ENCODE results near the gene RNF224.

The RNF224 gene

DNA sequence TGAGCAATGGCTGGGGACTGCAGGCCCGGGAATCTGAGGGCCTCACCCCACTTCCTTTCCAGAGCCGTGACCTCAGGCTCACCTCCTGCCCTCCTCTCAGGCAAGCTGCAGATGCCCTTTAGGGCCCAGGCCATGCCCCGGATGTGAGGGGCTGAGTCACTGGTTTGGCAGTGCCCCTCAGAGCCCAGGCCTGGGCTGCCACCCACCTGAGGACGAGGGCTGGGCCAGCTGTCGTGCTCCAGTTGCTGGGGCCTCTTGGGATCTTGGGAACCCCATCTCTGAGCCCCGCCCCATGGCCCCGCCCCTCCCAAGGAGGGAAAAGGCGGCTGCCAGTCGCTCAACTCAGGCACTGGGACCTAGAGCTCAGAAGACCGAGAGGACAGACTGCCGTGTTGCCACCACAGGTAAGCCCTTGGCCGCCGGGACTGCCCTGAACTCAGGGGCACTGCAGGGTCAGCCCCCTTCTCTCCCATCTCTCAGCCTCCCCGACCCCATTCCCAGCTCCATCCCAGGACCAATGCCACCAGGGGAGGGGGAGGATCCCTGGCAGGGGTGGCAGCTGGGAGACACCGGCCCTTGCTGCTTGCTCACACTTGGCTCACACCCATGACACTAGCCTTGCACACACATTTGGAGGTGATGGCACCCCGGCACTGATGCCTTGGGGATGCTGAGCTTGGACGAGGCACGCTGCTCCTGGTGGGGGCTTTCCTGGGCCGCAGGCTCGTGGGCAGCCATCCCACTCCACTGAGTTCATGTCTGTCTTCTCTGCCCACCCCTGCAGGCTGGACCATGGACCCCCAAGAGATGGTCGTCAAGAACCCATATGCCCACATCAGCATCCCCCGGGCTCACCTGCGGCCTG, 2.2 kb upstream of the RNF224 start, which contains the start of gene CYSRT1:
CYSRT1 (plus strand) TSS at position 345 of the 865 bp plus-strand sequence; CDS start at position 793, 448 bp downstream.
- H3K9me3 ChIP-seq (replicated peaks; ENCODE audit: low read length) = no peaks in the 10 kb centered on the region
- H3K4me3 ChIP-seq (ENCODE audit: low read length) = peak within 1 kb of the TSS; percentile 96
- H3K4me2 ChIP-seq (ENCODE audit: low read length) = peak within 1 kb of the TSS; percentile 98
- H3K4me1 ChIP-seq (ENCODE audit: control insufficient read depth, insufficient read depth, low read length) = peaks cover 42% of the 10 kb centered on the region
- peak within 1 kb of the TSS; percentile 99 for H3K9ac ChIP-seq (ENCODE audit: low read depth, low read length)
- H3K27me3 ChIP-seq (ENCODE audit: control insufficient read depth, insufficient read depth, low read length) = no peaks in the 10 kb centered on the region
- no peaks in the 10 kb centered on the region for H3K36me3 ChIP-seq (ENCODE audit: insufficient read depth, low read length)

- H3K4me3 ChIP-seq (ENCODE audit: low read length) = no peak overlapping the region
- H3K4me1 ChIP-seq (ENCODE audit: control insufficient read depth, insufficient read depth, low read length) = peaks cover 42% of the 10 kb centered on the region
- H3K27me3 ChIP-seq (ENCODE audit: control insufficient read depth, insufficient read depth, low read length) = no peaks in the 10 kb centered on the region
- H3K36me3 ChIP-seq (ENCODE audit: insufficient read depth, low read length) = no peaks in the 10 kb centered on the region
- no peaks in the 10 kb centered on the region for H3K9me3 ChIP-seq (replicated peaks; ENCODE audit: low read length)
- no peak overlapping the region for H3K4me2 ChIP-seq (ENCODE audit: low read length)
- no peak overlapping the region for H3K9ac ChIP-seq (ENCODE audit: low read depth, low read length)
Measured at GRCh38 chr9:137225699-137226331, 1.5 kb upstream of the RNF224 start.

DNA sequence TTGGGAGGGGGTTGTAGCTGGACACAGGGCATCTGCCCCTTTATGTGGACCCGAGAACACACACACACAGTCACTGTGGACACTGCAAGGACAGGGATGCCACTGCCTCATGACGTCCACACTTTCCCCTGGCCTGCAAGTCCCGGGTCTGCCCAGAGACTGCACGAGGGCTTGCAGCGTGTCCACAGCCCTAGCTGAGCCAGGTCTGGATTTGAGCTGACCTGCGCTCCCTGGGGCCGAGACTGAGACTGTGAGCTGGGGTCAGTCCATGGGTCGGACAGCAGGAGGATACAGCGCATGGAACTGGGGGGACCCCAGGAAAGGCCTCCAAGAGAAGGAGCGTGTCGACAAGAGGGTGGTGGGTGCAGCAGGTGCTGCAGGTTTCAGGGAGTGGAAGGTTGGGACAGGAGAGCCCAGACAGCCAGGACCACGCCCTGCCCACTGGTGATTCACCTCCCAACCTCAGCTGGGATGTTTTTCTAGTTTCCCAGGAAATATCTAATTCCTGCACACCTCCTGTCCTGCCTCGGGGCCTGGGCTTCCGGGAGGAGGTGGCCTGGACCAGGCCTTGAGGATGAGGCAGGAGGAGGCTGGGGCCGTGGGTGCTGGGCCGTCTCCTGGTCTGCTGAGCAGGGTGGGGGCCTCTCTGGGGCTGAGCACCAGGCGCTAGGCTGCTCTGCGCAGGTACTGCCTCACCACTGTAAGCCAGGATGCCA, 806 bp upstream of the RNF224 start:
- Histone ChIP-seq H3K4me1 (ENCODE audit: control insufficient read depth, insufficient read depth, low read length) (peaks cover 42% of the 10 kb centered on the region), H3K36me3 (ENCODE audit: insufficient read depth, low read length) (no peaks in the 10 kb centered on the region), H3K9me3 (replicated peaks; ENCODE audit: low read length) (no peaks in the 10 kb centered on the region), H3K4me2 (ENCODE audit: low read length) (peak overlapping the region; percentile 35), H3K4me3 (ENCODE audit: low read length) (no peak overlapping the region), H3K9ac (ENCODE audit: low read depth, low read length) (peak overlapping the region; percentile 26), H3K27me3 (ENCODE audit: control insufficient read depth, insufficient read depth, low read length) (no peaks in the 10 kb centered on the region)

DNA sequence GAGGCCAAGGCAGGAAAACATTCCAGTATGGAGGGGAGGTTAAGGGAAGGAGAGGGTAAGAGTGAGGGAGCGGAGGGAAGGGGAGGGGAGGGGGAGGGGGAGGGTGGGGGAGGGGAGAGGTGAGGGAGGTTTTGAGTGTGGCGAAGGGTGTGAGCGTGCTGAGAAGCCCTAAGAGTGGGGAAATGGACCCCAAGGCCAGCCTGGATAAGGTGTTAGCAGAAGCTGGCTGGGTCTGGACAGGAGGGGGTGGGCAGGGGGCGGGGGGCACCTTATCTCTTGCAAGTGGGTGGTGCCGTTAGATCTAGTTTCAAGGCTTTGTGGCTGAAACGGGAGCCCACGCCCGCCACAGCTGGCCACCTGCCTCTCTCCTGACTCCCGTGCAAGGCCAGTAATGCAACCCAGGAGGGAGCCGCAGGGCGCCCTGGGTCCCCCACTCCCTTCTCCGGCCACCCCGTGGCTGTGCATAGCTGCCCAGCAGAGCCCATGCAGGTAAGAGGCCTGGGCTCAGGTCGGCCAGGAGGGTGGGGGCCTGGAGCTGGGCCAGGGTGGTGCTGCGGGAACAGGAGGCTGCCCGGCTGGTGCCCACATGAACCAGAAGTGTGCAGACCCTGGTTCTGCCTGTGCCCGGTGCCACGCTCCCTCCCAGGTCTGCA, 677 bp downstream of the RNF224 start:
- Histone ChIP-seq H3K4me1 (ENCODE audit: control insufficient read depth, insufficient read depth, low read length) (peaks cover 39% of the 10 kb centered on the region), H3K9ac (ENCODE audit: low read depth, low read length) (no peak overlapping the region), H3K27me3 (ENCODE audit: control insufficient read depth, insufficient read depth, low read length) (no peaks in the 10 kb centered on the region), H3K4me2 (ENCODE audit: low read length) (no peak overlapping the region), H3K9me3 (replicated peaks; ENCODE audit: low read length) (no peaks in the 10 kb centered on the region), H3K36me3 (ENCODE audit: insufficient read depth, low read length) (no peaks in the 10 kb centered on the region), H3K4me3 (ENCODE audit: low read length) (no peak overlapping the region)

DNA sequence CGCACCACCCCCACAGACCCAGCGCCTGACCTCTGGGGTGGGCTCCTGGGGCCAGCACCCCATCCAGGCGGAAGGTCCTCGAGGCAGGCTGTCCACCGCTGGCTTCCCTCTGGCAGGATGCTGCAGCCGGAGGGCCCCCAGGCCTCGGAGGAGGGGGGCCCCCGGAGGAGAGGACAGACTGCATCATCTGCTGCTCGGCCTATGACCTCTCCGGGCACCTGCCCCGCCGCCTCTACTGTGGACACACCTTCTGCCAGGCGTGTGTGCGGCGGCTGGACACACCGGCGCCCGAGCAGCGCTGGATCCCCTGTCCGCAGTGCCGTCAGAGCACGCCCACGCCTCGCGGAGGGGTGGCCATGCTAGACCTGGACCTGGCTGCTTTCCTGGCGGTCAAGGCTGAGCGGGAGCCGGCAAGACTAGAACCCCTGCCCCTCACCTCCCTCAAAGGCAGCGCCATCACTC, 1.2 kb downstream of the RNF224 start:
- Histone ChIP-seq H3K4me1 (ENCODE audit: control insufficient read depth, insufficient read depth, low read length) (peaks cover 37% of the 10 kb centered on the region), H3K4me2 (ENCODE audit: low read length) (no peak overlapping the region)

DNA sequence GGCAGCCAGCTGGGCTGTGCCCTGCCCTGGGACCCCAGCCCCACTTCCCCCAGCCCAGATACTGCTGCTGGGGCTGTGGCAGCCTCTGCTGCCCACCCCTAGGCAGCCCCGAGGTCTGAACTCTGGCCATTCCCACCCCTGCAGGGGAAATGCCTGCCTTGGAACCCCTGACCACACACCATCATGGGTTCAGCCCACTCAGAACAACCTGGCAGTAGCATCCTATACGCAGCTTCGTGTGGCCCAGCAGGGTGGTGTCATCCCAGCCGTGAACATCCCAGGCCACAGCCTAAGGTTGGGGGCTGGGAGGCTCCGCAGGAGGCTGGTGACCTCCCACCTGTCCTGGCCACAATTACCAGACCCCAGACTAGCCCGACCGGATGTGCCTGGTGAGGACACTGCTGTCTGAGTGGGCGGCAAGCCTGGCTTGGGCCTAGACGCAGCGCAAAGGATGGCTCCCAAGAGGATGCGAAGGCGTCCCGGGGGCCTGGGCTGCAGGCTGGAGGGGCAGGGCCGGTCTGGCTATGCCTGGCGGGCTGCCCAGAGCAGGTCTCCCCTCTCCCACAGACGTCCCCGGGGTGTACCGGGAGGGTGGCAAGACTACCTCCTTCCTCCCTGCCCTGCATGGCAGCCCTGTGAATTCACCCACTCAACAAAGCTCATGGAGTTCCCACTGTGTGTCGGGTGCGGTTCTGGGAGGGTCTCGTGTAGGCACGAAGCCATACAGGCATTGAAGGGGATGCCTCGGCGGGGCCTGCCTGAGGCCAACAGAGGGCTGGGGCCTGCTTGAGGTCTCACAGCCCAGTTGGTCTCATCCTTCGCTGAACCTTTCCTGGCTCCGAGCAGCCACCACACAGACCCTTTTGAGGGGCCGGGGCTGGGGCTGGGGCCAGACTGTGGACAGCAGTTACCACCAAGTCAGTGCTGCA, 1.9 kb downstream of the RNF224 start:
- Histone ChIP-seq H3K9ac (ENCODE audit: low read depth, low read length) (no peak overlapping the region), H3K9me3 (replicated peaks; ENCODE audit: low read length) (no peaks in the 10 kb centered on the region), H3K4me3 (ENCODE audit: low read length) (no peak overlapping the region), H3K36me3 (ENCODE audit: insufficient read depth, low read length) (no peaks in the 10 kb centered on the region), H3K4me2 (ENCODE audit: low read length) (no peak overlapping the region), H3K27me3 (ENCODE audit: control insufficient read depth, insufficient read depth, low read length) (no peaks in the 10 kb centered on the region), H3K4me1 (ENCODE audit: control insufficient read depth, insufficient read depth, low read length) (peaks cover 32% of the 10 kb centered on the region)

More for the DNA sequence above, 1.2 kb downstream of the RNF224 start:
- no peak overlapping the region for H3K9ac ChIP-seq (ENCODE audit: low read depth, low read length)
- H3K36me3 ChIP-seq (ENCODE audit: insufficient read depth, low read length) = no peaks in the 10 kb centered on the region
- H3K9me3 ChIP-seq (replicated peaks; ENCODE audit: low read length) = no peaks in the 10 kb centered on the region
- H3K4me3 ChIP-seq (ENCODE audit: low read length) = no peak overlapping the region
- H3K27me3 ChIP-seq (ENCODE audit: control insufficient read depth, insufficient read depth, low read length) = no peaks in the 10 kb centered on the region

DNA sequence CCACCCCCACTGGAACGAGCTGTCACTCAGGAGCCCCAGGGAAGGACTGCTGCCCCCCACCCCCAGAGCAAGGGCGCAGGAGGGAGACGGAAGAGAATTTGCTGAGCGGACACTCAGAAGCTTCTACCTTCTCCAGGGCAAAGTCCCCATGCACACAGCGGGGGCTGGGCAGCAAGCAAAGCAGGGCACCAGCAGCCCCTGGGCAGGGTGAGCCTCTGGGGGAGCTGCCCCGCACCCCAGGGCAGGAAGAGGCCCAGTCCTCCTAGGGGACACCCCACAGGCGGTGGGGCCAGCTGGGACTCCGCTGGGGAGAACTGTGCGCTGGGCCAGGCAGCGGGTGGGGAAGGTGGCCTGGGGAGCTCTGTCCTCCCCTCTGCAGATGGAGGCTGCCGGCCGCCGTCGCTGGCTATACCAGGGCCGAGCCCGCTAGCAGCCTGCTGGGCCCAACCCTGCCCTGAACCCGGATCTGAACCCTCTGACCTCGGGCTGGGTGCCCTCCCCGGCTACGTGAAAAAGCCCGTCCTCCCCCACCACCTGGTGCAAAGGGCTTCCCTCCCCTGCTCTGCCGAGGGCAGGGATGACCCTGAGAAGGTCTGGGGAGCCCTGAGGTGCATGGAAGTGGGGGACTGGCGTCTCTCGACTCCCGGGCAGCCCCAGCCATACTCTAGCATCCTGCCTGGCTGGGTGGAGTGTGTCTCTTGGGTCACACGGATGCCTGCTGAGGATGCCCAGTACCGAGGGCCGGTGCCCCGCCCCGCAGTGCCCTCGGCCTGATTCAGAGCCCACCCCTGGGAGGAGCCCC, 2.8 kb downstream of the RNF224 start:
- no peak overlapping the region for H3K4me2 ChIP-seq (ENCODE audit: low read length)
- H3K9me3 ChIP-seq (replicated peaks; ENCODE audit: low read length) = no peaks in the 10 kb centered on the region
- peaks cover 25% of the 10 kb centered on the region for H3K4me1 ChIP-seq (ENCODE audit: control insufficient read depth, insufficient read depth, low read length)
- H3K4me3 ChIP-seq (ENCODE audit: low read length) = no peak overlapping the region
- H3K36me3 ChIP-seq (ENCODE audit: insufficient read depth, low read length) = no peaks in the 10 kb centered on the region
- no peaks in the 10 kb centered on the region for H3K27me3 ChIP-seq (ENCODE audit: control insufficient read depth, insufficient read depth, low read length)
- H3K9ac ChIP-seq (ENCODE audit: low read depth, low read length) = no peak overlapping the region

GRCh38 chr9:137230705-137231371, 3.5 kb downstream of the RNF224 start, which contains the start of gene SLC34A3:
TSS of gene SLC34A3 (plus strand) at chr9:137230901. CDS start at chr9:137231703, 802 bp downstream.
- H3K27me3 ChIP-seq (ENCODE audit: control insufficient read depth, insufficient read depth, low read length) = no peaks in the 10 kb centered on the region

DNA sequence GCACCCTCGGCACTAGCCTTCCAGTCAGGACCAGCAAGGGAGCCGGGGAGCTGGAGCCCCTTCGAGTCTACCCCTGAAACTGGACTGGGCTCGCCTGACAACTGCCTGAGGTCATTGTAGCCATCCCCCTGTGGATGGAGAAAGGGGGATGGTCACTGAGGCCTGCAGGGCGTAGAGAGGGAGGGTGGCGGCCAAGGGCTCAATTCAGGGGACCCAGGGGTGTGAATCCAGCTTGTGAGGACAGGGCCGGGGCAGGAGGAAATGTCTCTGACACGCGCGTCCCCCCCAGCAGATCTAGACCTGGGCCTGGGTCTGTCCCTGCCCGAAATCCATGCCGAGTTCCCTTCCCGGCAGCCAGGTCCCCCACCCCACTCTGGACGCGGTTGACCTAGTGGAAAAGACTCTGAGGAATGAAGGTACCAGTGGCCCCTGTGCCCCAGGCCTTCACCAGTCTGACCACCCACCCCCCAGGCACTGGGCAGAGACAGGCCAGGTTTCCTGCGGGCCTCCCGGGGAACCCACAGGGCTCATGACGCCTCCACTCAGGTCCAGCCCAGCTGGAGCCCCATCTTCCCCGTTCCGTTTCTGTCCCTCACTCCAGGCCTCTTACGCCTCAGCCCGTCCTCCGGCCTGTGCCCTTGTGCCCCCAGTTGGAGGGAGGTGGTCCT, 4.2 kb downstream of the RNF224 start:
- H3K4me2 ChIP-seq (ENCODE audit: low read length) = no peak overlapping the region
- H3K27me3 ChIP-seq (ENCODE audit: control insufficient read depth, insufficient read depth, low read length) = no peaks in the 10 kb centered on the region
- H3K9me3 ChIP-seq (replicated peaks; ENCODE audit: low read length) = no peaks in the 10 kb centered on the region
- H3K9ac ChIP-seq (ENCODE audit: low read depth, low read length) = no peak overlapping the region
- no peaks in the 10 kb centered on the region for H3K36me3 ChIP-seq (ENCODE audit: insufficient read depth, low read length)
- H3K4me1 ChIP-seq (ENCODE audit: control insufficient read depth, insufficient read depth, low read length) = peaks cover 20% of the 10 kb centered on the region
- H3K4me3 ChIP-seq (ENCODE audit: low read length) = no peak overlapping the region

More at GRCh38 chr9:137230705-137231371, 3.5 kb downstream of the RNF224 start, which contains the start of gene SLC34A3:
- Histone ChIP-seq H3K4me1 (ENCODE audit: control insufficient read depth, insufficient read depth, low read length) (peaks cover 18% of the 10 kb centered on the region), H3K36me3 (ENCODE audit: insufficient read depth, low read length) (no peaks in the 10 kb centered on the region), H3K4me3 (ENCODE audit: low read length) (no peak within 1 kb of the TSS), H3K4me2 (ENCODE audit: low read length) (no peak within 1 kb of the TSS), H3K9me3 (replicated peaks; ENCODE audit: low read length) (no peaks in the 10 kb centered on the region), H3K9ac (ENCODE audit: low read depth, low read length) (no peak within 1 kb of the TSS)

Measured in skeletal muscle satellite cell (primary cell).